ENCODE measurements around the gene RARRES2. TPM values are rescaled to one million over a fixed set of nuclear protein-coding genes. Genes with fewer than 3 reads are reported as not detected.

RARRES2 gene
- total RNA-seq, 2 experiments from 2014 or later: not detected

- POLR2A ChIA-PET: interaction anchor here (1.0 kb wide), 1 partner anchor 24 kb away, joined by 8 read pairs; a partner anchor contains a TSS
- DNase-seq (ENCODE audit: low spot score): no peak
- Histone ChIP-seq H2AFZ (ENCODE audit: low read length) (no peak overlapping the region), H3K4me1 (ENCODE audit: insufficient read depth, low read length, poor library complexity, severe bottlenecking) (peaks cover 52% of the 10 kb centered on the region), H3K4me3 (ENCODE audit: low read depth, low read length, poor library complexity, severe bottlenecking) (peak overlapping the region; percentile 40), H3K4me2 (ENCODE audit: low read length) (peak overlapping the region; percentile 74), H3K9me3 (ENCODE audit: low read length) (no peaks in the 10 kb centered on the region), H3K9me2 (ENCODE audit: insufficient read depth, low read length) (no peaks in the 10 kb centered on the region), H4K20me1 (ENCODE audit: insufficient read depth, low read length) (no peaks in the 10 kb centered on the region), H3K27ac (ENCODE audit: low read depth, low read length, poor library complexity, severe bottlenecking) (peak overlapping the region; percentile 38), H3K79me2 (ENCODE audit: insufficient read depth, low read depth, low read length) (no peaks in the 10 kb centered on the region), H3K36me3 (ENCODE audit: insufficient read depth, low read length) (no peaks in the 10 kb centered on the region)
- BruUV-seq (replicated peaks): no TSS peak
- CTCF ChIA-PET (ENCODE audit: unreplicated experiment): interaction anchor here (0.6 kb wide), 1 partner anchor 20 kb away, joined by 10 read pairs; no protein-coding TSS in a partner anchor
- TF ChIP-seq EZH2phosphoT487 (IDR thresholded peaks at IDR 0.05; ENCODE audit: borderline replicate concordance, low read depth, low read length) (no peak), CTCF (conservative IDR thresholded peaks at IDR 0.05; ENCODE audit: low read length) (no peak)
- intact Hi-C loops (cut with micrococcal nuclease; ENCODE audit: unreplicated experiment): no loop called here
Observed at GRCh38 chr7:150382123-150382843, 40.9 kb upstream of the RARRES2 start.

- Histone ChIP-seq H3K4me1 (ENCODE audit: insufficient read depth, low read length, poor library complexity, severe bottlenecking) (peaks cover 58% of the 10 kb centered on the region), H3K36me3 (ENCODE audit: insufficient read depth, low read length) (no peaks in the 10 kb centered on the region), H3K9me2 (ENCODE audit: insufficient read depth, low read length) (no peaks in the 10 kb centered on the region), H3K4me2 (ENCODE audit: low read length) (peak overlapping the region; percentile 74), H3K9me3 (ENCODE audit: low read length) (no peaks in the 10 kb centered on the region), H3K79me2 (ENCODE audit: insufficient read depth, low read depth, low read length) (no peaks in the 10 kb centered on the region), H3K4me3 (ENCODE audit: low read depth, low read length, poor library complexity, severe bottlenecking) (no peak overlapping the region), H3K27ac (ENCODE audit: low read depth, low read length, poor library complexity, severe bottlenecking) (no peak overlapping the region), H2AFZ (ENCODE audit: low read length) (no peak overlapping the region), H4K20me1 (ENCODE audit: insufficient read depth, low read length) (no peaks in the 10 kb centered on the region)
- intact Hi-C loops (cut with micrococcal nuclease; ENCODE audit: unreplicated experiment): no loop called here
- POLR2A ChIA-PET: interaction anchor here (1.0 kb wide), 1 partner anchor 24 kb away, joined by 8 read pairs; a partner anchor contains a TSS
- CTCF ChIA-PET (ENCODE audit: unreplicated experiment): interaction anchor here (0.6 kb wide), 1 partner anchor 19 kb away, joined by 10 read pairs; no protein-coding TSS in a partner anchor
- no peak for TF ChIP-seq CTCF (conservative IDR thresholded peaks at IDR 0.05; ENCODE audit: low read length)
- TF ChIP-seq EZH2phosphoT487 (IDR thresholded peaks at IDR 0.05; ENCODE audit: borderline replicate concordance, low read depth, low read length): no peak
- DNase-seq (ENCODE audit: low spot score): no peak
- BruUV-seq (replicated peaks): no TSS peak
Observed at GRCh38 chr7:150381785-150382122, 40.3 kb upstream of the RARRES2 start.

- POLR2A ChIA-PET: interaction anchor here (0.7 to 1.8 kb wide), 3 partner anchors 21 to 26 kb away, joined by 3 to 10 read pairs (median 4); no protein-coding TSS in a partner anchor
Observed at GRCh38 chr7:150381096-150381495, 39.7 kb upstream of the RARRES2 start.

More at GRCh38 chr7:150381096-150381495, 39.7 kb upstream of the RARRES2 start:
- no peaks in the 10 kb centered on the region for H3K9me2 ChIP-seq (ENCODE audit: insufficient read depth, low read length)
- H3K36me3 ChIP-seq (ENCODE audit: insufficient read depth, low read length): no peaks in the 10 kb centered on the region
- H2AFZ ChIP-seq (ENCODE audit: low read length): no peak overlapping the region
- peaks cover 64% of the 10 kb centered on the region for H3K4me1 ChIP-seq (ENCODE audit: insufficient read depth, low read length, poor library complexity, severe bottlenecking)
- no peak for DNase-seq (ENCODE audit: low spot score)
- TF ChIP-seq EZH2phosphoT487 (IDR thresholded peaks at IDR 0.05; ENCODE audit: borderline replicate concordance, low read depth, low read length) (no peak), CTCF (conservative IDR thresholded peaks at IDR 0.05; ENCODE audit: low read length) (no peak)
- no peaks in the 10 kb centered on the region for H4K20me1 ChIP-seq (ENCODE audit: insufficient read depth, low read length)
- H3K27ac ChIP-seq (ENCODE audit: low read depth, low read length, poor library complexity, severe bottlenecking): no peak overlapping the region
- CTCF ChIA-PET (ENCODE audit: unreplicated experiment): no interaction called here
- no peak overlapping the region for H3K4me3 ChIP-seq (ENCODE audit: low read depth, low read length, poor library complexity, severe bottlenecking)
- H3K4me2 ChIP-seq (ENCODE audit: low read length): peak overlapping the region; percentile 99; the same call in 1 of the 2 replicates
- BruUV-seq (replicated peaks): no TSS peak
- H3K79me2 ChIP-seq (ENCODE audit: insufficient read depth, low read depth, low read length): no peaks in the 10 kb centered on the region
- no peaks in the 10 kb centered on the region for H3K9me3 ChIP-seq (ENCODE audit: low read length)
- intact Hi-C loops (cut with micrococcal nuclease; ENCODE audit: unreplicated experiment): no loop called here

Data from OCI-LY7 (cell line).